ENCODE measurements around the gene HEXIM2.

The HEXIM2 gene

DNA sequence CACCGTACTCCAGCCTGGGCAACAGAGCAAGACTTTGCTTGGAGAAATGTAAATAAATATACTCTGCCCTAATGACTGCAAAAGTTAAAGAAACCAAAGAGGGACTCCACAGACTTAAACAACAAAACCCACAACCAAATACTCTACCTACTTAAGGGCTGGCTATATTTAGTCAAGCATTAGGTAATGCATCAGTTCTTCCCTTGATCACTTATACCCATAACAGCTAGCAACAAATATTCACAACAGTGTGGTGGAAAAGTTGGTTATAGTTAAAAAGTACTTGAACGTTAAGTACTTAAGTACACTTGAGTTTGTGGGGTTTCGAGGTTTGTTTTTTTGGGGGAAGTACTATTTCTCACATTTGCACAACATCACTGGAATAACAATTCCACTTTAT, 5.4 kb upstream of the HEXIM2 start (continued):
- TF ChIP-seq, protein P1, sequence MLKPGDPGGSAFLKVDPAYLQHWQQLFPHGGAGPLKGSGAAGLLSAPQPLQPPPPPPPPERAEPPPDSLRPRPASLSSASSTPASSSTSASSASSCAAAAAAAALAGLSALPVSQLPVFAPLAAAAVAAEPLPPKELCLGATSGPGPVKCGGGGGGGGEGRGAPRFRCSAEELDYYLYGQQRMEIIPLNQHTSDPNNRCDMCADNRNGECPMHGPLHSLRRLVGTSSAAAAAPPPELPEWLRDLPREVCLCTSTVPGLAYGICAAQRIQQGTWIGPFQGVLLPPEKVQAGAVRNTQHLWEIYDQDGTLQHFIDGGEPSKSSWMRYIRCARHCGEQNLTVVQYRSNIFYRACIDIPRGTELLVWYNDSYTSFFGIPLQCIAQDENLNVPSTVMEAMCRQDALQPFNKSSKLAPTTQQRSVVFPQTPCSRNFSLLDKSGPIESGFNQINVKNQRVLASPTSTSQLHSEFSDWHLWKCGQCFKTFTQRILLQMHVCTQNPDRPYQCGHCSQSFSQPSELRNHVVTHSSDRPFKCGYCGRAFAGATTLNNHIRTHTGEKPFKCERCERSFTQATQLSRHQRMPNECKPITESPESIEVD (tag by site-specific recombination; IDR thresholded peaks at IDR 0.05), result peak; percentile 79
- TF ChIP-seq ZNF585B (tag by site-specific recombination; IDR thresholded peaks at IDR 0.05) (no peak), ZNF174 (tag by site-specific recombination; IDR thresholded peaks at IDR 0.05) (no peak), ZNF311 (tag by site-specific recombination; IDR thresholded peaks at IDR 0.05; ENCODE audit: borderline replicate concordance) (no peak), TCF7L2 (IDR thresholded peaks at IDR 0.05; ENCODE audit: borderline replicate concordance, low read depth, low read length) (no peak), TRIM28 (IDR thresholded peaks at IDR 0.05; ENCODE audit: borderline replicate concordance, low read length) (no peak)
- TF ChIP-seq, protein P2, sequence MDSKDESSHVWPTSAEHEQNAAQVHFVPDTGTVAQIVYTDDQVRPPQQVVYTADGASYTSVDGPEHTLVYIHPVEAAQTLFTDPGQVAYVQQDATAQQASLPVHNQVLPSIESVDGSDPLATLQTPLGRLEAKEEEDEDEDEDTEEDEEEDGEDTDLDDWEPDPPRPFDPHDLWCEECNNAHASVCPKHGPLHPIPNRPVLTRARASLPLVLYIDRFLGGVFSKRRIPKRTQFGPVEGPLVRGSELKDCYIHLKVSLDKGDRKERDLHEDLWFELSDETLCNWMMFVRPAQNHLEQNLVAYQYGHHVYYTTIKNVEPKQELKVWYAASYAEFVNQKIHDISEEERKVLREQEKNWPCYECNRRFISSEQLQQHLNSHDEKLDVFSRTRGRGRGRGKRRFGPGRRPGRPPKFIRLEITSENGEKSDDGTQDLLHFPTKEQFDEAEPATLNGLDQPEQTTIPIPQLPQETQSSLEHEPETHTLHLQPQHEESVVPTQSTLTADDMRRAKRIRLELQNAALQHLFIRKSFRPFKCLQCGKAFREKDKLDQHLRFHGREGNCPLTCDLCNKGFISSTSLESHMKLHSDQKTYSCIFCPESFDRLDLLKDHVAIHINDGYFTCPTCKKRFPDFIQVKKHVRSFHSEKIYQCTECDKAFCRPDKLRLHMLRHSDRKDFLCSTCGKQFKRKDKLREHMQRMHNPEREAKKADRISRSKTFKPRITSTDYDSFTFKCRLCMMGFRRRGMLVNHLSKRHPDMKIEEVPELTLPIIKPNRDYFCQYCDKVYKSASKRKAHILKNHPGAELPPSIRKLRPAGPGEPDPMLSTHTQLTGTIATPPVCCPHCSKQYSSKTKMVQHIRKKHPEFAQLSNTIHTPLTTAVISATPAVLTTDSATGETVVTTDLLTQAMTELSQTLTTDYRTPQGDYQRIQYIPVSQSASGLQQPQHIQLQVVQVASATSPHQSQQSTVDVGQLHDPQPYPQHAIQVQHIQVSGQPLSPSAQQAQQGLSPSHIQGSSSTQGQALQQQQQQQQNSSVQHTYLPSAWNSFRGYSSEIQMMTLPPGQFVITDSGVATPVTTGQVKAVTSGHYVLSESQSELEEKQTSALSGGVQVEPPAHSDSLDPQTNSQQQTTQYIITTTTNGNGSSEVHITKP (tag by site-specific recombination; IDR thresholded peaks at IDR 0.05), result no peak
- TF ChIP-seq, protein P3, sequence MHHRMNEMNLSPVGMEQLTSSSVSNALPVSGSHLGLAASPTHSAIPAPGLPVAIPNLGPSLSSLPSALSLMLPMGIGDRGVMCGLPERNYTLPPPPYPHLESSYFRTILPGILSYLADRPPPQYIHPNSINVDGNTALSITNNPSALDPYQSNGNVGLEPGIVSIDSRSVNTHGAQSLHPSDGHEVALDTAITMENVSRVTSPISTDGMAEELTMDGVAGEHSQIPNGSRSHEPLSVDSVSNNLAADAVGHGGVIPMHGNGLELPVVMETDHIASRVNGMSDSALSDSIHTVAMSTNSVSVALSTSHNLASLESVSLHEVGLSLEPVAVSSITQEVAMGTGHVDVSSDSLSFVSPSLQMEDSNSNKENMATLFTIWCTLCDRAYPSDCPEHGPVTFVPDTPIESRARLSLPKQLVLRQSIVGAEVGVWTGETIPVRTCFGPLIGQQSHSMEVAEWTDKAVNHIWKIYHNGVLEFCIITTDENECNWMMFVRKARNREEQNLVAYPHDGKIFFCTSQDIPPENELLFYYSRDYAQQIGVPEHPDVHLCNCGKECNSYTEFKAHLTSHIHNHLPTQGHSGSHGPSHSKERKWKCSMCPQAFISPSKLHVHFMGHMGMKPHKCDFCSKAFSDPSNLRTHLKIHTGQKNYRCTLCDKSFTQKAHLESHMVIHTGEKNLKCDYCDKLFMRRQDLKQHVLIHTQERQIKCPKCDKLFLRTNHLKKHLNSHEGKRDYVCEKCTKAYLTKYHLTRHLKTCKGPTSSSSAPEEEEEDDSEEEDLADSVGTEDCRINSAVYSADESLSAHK (tag by site-specific recombination; IDR thresholded peaks at IDR 0.05), result no peak

DNA sequence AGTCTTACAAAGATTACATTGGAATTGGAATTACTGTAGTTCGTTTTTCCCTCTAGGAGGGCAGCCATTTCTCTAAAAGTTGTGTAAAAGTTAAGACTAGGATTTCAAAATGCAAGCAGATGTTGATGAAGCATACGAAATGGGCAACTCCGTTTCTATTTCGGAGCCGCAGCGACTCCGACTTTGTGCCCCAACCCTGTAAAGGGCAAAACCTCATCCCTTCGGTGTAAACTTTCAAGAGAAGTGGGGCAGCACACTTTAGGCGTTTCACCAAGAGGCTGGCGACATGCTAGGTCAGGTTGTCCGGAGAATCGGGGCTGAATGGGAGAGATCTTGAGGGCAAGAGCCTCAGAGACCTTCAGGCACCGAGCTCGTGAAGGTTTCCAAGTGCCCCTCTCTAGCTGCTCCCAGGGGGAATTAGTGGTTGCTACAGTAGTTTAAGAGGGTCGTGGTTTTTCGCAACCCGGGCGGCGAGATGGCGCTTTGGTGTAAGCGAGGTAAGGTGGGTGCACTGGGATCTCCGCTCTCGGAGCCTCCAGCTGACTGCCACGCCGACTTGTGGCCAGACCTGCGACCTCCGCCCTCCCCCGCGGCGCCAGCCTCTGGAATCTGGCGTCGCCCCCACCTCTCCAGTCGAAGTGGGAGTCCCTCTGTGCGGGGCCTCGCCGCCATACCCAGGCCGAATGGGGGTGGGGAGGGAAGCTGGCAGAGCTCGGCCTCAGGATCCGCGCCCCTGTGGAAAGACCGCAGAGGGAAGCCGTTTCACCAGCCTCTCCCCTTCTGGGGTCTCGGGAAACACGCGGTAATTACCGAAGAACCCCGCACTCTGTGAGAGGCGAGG, 1.0 kb upstream of the HEXIM2 start:
- Histone ChIP-seq H3K4me3 (ENCODE audit: low read depth, low read length) (peak overlapping the region; percentile 97), H3K36me3 (ENCODE audit: control insufficient read depth in 2 of 2, insufficient read depth in 1 of 2, low read length in 2 of 2) (peaks cover 5 to 9% of the 10 kb centered on the region in 2 experiments; a peak in 2 of 3 replicates), H3K27ac (ENCODE audit: extremely low read depth, low read depth, low read length) (peak overlapping the region; percentile 92), H3K4me1 (ENCODE audit: control insufficient read depth, insufficient read depth, low read length) (peaks cover 15% of the 10 kb centered on the region), H3K9me3 (ENCODE audit: control insufficient read depth, insufficient read depth, low read depth, low read length) (no peaks in the 10 kb centered on the region)
- POLR2A ChIA-PET, result interaction anchor here (0.8 to 9.4 kb wide), 23 partner anchors 11 to 604 kb away, joined by 3 to 700 read pairs (median 4); partner anchors contain the start of genes ACBD4, C1QL1, FZD2 and HEXIM1
- CTCF ChIA-PET, result interaction anchor here (0.6 to 8.9 kb wide), 15 partner anchors 10 to 1265 kb away, joined by 3 to 113 read pairs (median 4); partner anchors contain the start of genes ACBD4 and HEXIM1
- TF ChIP-seq ZNF24 (tag by site-specific recombination; IDR thresholded peaks at IDR 0.05), result no peak
- no peak for TF ChIP-seq ZSCAN30 (tag by site-specific recombination; IDR thresholded peaks at IDR 0.05)
- 0 out of 2 replicates have a peak, but pooled peaks have one; percentile 25 for TF ChIP-seq GFI1B (tag by site-specific recombination; IDR thresholded peaks at IDR 0.05)
- no peak for TF ChIP-seq KLF10 (tag by site-specific recombination; IDR thresholded peaks at IDR 0.05)
- TF ChIP-seq ZNF350 (tag by site-specific recombination; IDR thresholded peaks at IDR 0.05), result no peak
- TF ChIP-seq ZNF416 (tag by site-specific recombination; IDR thresholded peaks at IDR 0.05), result no peak
- no peak for TF ChIP-seq ZNF768 (tag by site-specific recombination; IDR thresholded peaks at IDR 0.05)
- TF ChIP-seq ZNF701 (tag by site-specific recombination; IDR thresholded peaks at IDR 0.05), result no peak
- TF ChIP-seq, protein P1 (tag by site-specific recombination; IDR thresholded peaks at IDR 0.05), result no peak
- 0 out of 2 replicates have a peak, but pooled peaks have one; percentile 11 for TF ChIP-seq KLF16 (tag by site-specific recombination; IDR thresholded peaks at IDR 0.05)
- TF ChIP-seq GLIS1 (tag by site-specific recombination; IDR thresholded peaks at IDR 0.05), result peak; percentile 81
- TF ChIP-seq, protein P4, sequence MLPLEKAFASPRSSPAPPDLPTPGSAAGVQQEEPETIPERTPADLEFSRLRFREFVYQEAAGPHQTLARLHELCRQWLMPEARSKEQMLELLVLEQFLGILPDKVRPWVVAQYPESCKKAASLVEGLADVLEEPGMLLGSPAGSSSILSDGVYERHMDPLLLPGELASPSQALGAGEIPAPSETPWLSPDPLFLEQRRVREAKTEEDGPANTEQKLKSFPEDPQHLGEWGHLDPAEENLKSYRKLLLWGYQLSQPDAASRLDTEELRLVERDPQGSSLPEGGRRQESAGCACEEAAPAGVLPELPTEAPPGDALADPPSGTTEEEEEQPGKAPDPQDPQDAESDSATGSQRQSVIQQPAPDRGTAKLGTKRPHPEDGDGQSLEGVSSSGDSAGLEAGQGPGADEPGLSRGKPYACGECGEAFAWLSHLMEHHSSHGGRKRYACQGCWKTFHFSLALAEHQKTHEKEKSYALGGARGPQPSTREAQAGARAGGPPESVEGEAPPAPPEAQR (tag by site-specific recombination; IDR thresholded peaks at IDR 0.05), result no peak
- TF ChIP-seq ZNF558 (tag by site-specific recombination; IDR thresholded peaks at IDR 0.05), result no peak
- no peak; the same call in 1 of the 2 replicates for TF ChIP-seq ZNF623 (tag by site-specific recombination; IDR thresholded peaks at IDR 0.05)
- TF ChIP-seq ZNF157 (tag by site-specific recombination; IDR thresholded peaks at IDR 0.05), result no peak

Data from HEK293 (cell line).